IMR-90 (cell line): ENCODE measurements around the gene TMEM126B. TPM values are rescaled to one million over a fixed set of nuclear protein-coding genes. Genes with fewer than 3 reads are reported as not detected.

Experiments used
- ATAC-seq: fragments of 200-7000 bp; cut with Tn5 transposase; 2 replicates; pipeline ENCODE4 v1.9.1; 2020; ENCODE audit warnings: low read depth, mild to moderate bottlenecking, moderate library complexity
- BruUV-seq: library from RNA; stranded (reverse); fragments of 400-500 nt; replicated peaks from 2 replicates; lab custom pipeline; 2021; lab: Mats Ljungman, UMichigan
- CTCF ChIA-PET: fragments of 300-600 bp; formaldehyde crosslinking; extraction: SDS; loops from one replicate; lab custom pipeline; 2021; ENCODE audit warnings: antibody characterized with exemption; lab: Yijun Ruan, JAX
- POLR2A ChIA-PET: fragments of 300-600 bp; sonication (Branson Sonifier 250); formaldehyde crosslinking; loops from one replicate; lab custom pipeline; 2022; ENCODE audit warnings: antibody characterized with exemption; ENCODE audit not compliant: unreplicated experiment; lab: Charles Lee
- DNase-seq: peaks from one replicate; pipeline ENCODE4 v3.0.0; 2013
- H2AFZ ChIP-seq: replicated peaks from 2 replicates; pipeline ENCODE3; 2013; ENCODE audit warnings: low read length, mild to moderate bottlenecking; ENCODE audit not compliant: poor library complexity
- H2AK5ac ChIP-seq: 2 replicates; pipeline ENCODE4 v1.6.1; 2013; ENCODE audit warnings: low read depth, low read length, inconsistent platforms
- H2AK9ac ChIP-seq: replicated peaks from 2 replicates; pipeline ENCODE3; 2013; ENCODE audit warnings: mild to moderate bottlenecking, low read depth, low read length, moderate library complexity; ENCODE audit not compliant: poor library complexity
- H2BK120ac ChIP-seq: 2 replicates; pipeline ENCODE4 v1.6.1; 2013; ENCODE audit warnings: low read depth, low read length, inconsistent platforms
- H2BK15ac ChIP-seq: 3 replicates; pipeline ENCODE4 v1.6.1; 2013; ENCODE audit warnings: low read depth, low read length, inconsistent platforms
- H2BK20ac ChIP-seq: 2 replicates; pipeline ENCODE4 v1.6.1; 2013; ENCODE audit warnings: low read depth, mild to moderate bottlenecking, inconsistent platforms, low read length, moderate library complexity
- H2BK5ac ChIP-seq: 2 replicates; pipeline ENCODE4 v1.6.1; 2013; ENCODE audit warnings: mild to moderate bottlenecking, low read depth, low read length, inconsistent platforms; ENCODE audit not compliant: poor library complexity, severe bottlenecking
- H3K14ac ChIP-seq: replicated peaks from 2 replicates; pipeline ENCODE4 v1.6.1; 2013; ENCODE audit warnings: low read depth, low read length, inconsistent platforms
- H3K18ac ChIP-seq: 2 replicates; pipeline ENCODE4 v1.6.1; 2013; ENCODE audit warnings: low read depth, low read length, control low read depth
- H3K23ac ChIP-seq: 2 replicates; pipeline ENCODE4 v1.6.1; 2013; ENCODE audit warnings: low read depth, low read length, inconsistent platforms
- H3K27ac ChIP-seq: 2 replicates; pipeline ENCODE4 v1.5.1; 2013; ENCODE audit warnings: mild to moderate bottlenecking, control low read depth, low read length; ENCODE audit not compliant: insufficient read depth
- H3K27me3 ChIP-seq: 2 replicates; pipeline ENCODE4 v1.6.1; 2013; ENCODE audit warnings: low read length; ENCODE audit not compliant: control insufficient read depth, insufficient read depth
- H3K36me3 ChIP-seq: 2 replicates; pipeline ENCODE4 v1.6.1; 2013; ENCODE audit warnings: low read length, mixed read lengths; ENCODE audit not compliant: control insufficient read depth, insufficient read depth
- H3K4ac ChIP-seq: 2 replicates; pipeline ENCODE4 v1.6.1; 2013; ENCODE audit warnings: low read depth, low read length, inconsistent platforms
- H3K4me1 ChIP-seq: 2 replicates; pipeline ENCODE4 v1.6.1; 2013; ENCODE audit warnings: low read length, mixed read lengths; ENCODE audit not compliant: control insufficient read depth, insufficient read depth
- H3K4me2 ChIP-seq: 2 replicates; pipeline ENCODE4 v1.6.1; 2013; ENCODE audit warnings: low read depth, mild to moderate bottlenecking, control low read depth, low read length, moderate library complexity
- H3K4me3 ChIP-seq: 2 replicates; pipeline ENCODE4 v1.5.1; 2013; ENCODE audit warnings: low read depth, mild to moderate bottlenecking, control low read depth, low read length, moderate library complexity; ENCODE audit not compliant: insufficient read depth
- H3K56ac ChIP-seq: 2 replicates; pipeline ENCODE4 v1.6.1; 2013; ENCODE audit warnings: low read length, inconsistent platforms; ENCODE audit not compliant: insufficient read depth; ENCODE audit errors: extremely low read depth
- H3K79me1 ChIP-seq, 2 experiments: 2 replicates each; pipeline ENCODE4 v1.6.1; 2013; ENCODE audit warnings: low read length in 2 of 2, inconsistent platforms in 1 of 2, low read depth in 1 of 2
- H3K9ac ChIP-seq: 2 replicates; pipeline ENCODE4 v1.6.1; 2013; ENCODE audit warnings: low read depth, low read length, control low read depth
- H3K9me1 ChIP-seq: 2 replicates; pipeline ENCODE4 v1.6.1; 2013; ENCODE audit warnings: low read length, inconsistent platforms; ENCODE audit not compliant: insufficient read depth
- H3K9me3 ChIP-seq: 2 replicates; pipeline ENCODE4 v1.6.1; 2013; ENCODE audit warnings: low read length; ENCODE audit not compliant: control insufficient read depth, insufficient read depth
- H4K20me1 ChIP-seq: 2 replicates; pipeline ENCODE4 v1.6.1; 2013; ENCODE audit warnings: low read length, inconsistent platforms; ENCODE audit not compliant: insufficient read depth
- H4K5ac ChIP-seq: 2 replicates; pipeline ENCODE4 v1.6.1; 2013; ENCODE audit warnings: mild to moderate bottlenecking, low read depth, low read length, control low read depth
- H4K8ac ChIP-seq, 2 experiments: 2 replicates each; pipeline ENCODE4 v1.6.1; 2013; ENCODE audit warnings: low read depth in 2 of 2, low read length in 2 of 2, control low read depth in 1 of 2, inconsistent platforms in 1 of 2
- H4K91ac ChIP-seq: 2 replicates; pipeline ENCODE4 v1.6.1; 2013; ENCODE audit warnings: low read depth, low read length, inconsistent platforms; ENCODE audit not compliant: insufficient read depth
- BHLHE40 ChIP-seq: fragments of 150-350 bp; IDR thresholded peaks from 2 replicates; pipeline ENCODE4 v1.6.1; 2016; ENCODE audit warnings: mild to moderate bottlenecking, low read depth, low read length
- CEBPB ChIP-seq: IDR thresholded peaks from 2 replicates; pipeline ENCODE4 v1.6.1; 2012; ENCODE audit warnings: low read depth, low read length, improper control_type of control experiment
- ELK1 ChIP-seq: fragments of 150-350 bp; IDR thresholded peaks from 2 replicates; pipeline ENCODE4 v1.6.1; 2016; ENCODE audit warnings: low read depth, mild to moderate bottlenecking, low read length, moderate library complexity, borderline replicate concordance
- MAFK ChIP-seq: IDR thresholded peaks from 2 replicates; pipeline ENCODE4 v1.6.1; 2012; ENCODE audit warnings: low read depth, low read length, improper control_type of control experiment
- MAZ ChIP-seq: IDR thresholded peaks from 2 replicates; pipeline ENCODE4 v1.6.1; 2012; ENCODE audit warnings: low read depth, mild to moderate bottlenecking, low read length, improper control_type of control experiment, moderate library complexity, borderline replicate concordance
- POLR2A ChIP-seq: IDR thresholded peaks from 2 replicates; pipeline ENCODE4 v1.6.1; 2012; ENCODE audit warnings: mild to moderate bottlenecking, low read depth, low read length
- WGBS, 2 experiments: methylation state at CpG; one replicate each; pipeline versions ENCODE4 v1.1.5 to v1.1.7; 2013; ENCODE audit warnings: missing lambda C conversion rate in 2 of 2; ENCODE audit not compliant: insufficient read length in 1 of 2; ENCODE audit errors: extremely low coverage in 2 of 2; 5-methylcytosine and 5-hydroxymethylcytosine counted together
- dilution Hi-C: fragments of 300-500 bp; cut with HindIII; formaldehyde crosslinking; loops from one replicate; pipeline ENCODE4 v1.14.3; 2018; ENCODE audit warnings: low sequenced_read_pairs; ENCODE audit not compliant: unreplicated experiment
- in situ Hi-C: fragments of 300-500 bp; cut with MboI; formaldehyde crosslinking; loops from 3 replicates; pipeline ENCODE4 v1.14.3; 2019; ENCODE audit warnings: low sequenced_read_pairs, inconsistent platforms, mixed read lengths
- intact Hi-C: fragments of 100-400 bp; cut with micrococcal nuclease; formaldehyde crosslinking; loops from 2 replicates; pipeline ENCODE4 v1.10.0; 2022
- polyA plus RNA-seq, 3 experiments: library from polyadenylated mRNA; depleted of rRNA; stranded (reverse); fragments of >200 nt; gene quantifications; 2 replicates each; pipeline ENCODE4 v1.2.3, GENCODE V29; 2012; ENCODE audit warnings: low replicate concordance in 1 of 3
- total RNA-seq: library from RNA; depleted of rRNA; stranded (reverse); fragments of >200 nt; gene quantifications from 2 replicates; pipeline ENCODE4 v1.2.3, GENCODE V29; 2012

The TMEM126B gene
- total and polyA plus RNA-seq, 2 of the 4 experiments (the other 2 are of a cell fraction), result 44.6 to 56.8 TPM

GRCh38 chr11:85665733-85666132 is 37.3 kb downstream of the TMEM126B start:
- no peak overlapping the region for H2BK20ac ChIP-seq
- WGBS, 2 experiments, result no CpG with 5 or more reads among the region's 5 CpGs
- no peak overlapping the region for H2AFZ ChIP-seq
- H3K56ac ChIP-seq, result no peak overlapping the region
- ChIA-PET CTCF (no interaction called here), POLR2A (no interaction called here)
- peaks cover 31% of the 10 kb centered on the region for H4K20me1 ChIP-seq
- dilution Hi-C loops (no loop called here), in situ Hi-C loops (no loop called here), intact Hi-C loops (loop anchor here (1.0 to 2.0 kb wide), 3 partner anchors 20 to 53 kb away; partner anchors contain the start of gene TMEM126B)
- no peaks in the 10 kb centered on the region for H3K27me3 ChIP-seq
- no peaks in the 10 kb centered on the region; the same call in 1 of the 2 replicates for H3K4me1 ChIP-seq
- peak overlapping the region; percentile 73 to 75 for H4K8ac ChIP-seq
- H2AK9ac ChIP-seq, result no peak overlapping the region
- no peak for DNase-seq
- peaks cover 4% of the 10 kb centered on the region; the same call in 1 of the 2 replicates for H3K36me3 ChIP-seq
- peak overlapping the region; percentile 95; the same call in 1 of the 2 replicates for H4K5ac ChIP-seq
- H2BK15ac ChIP-seq, result no peak overlapping the region
- H3K9ac ChIP-seq, result no peak overlapping the region
- no peak overlapping the region for H3K23ac ChIP-seq
- H2AK5ac ChIP-seq, result no peak overlapping the region
- peaks cover 0 to 11% of the 10 kb centered on the region in 2 experiments; a peak in 1 of 4 replicates for H3K79me1 ChIP-seq
- H3K4me3 ChIP-seq, result no peak overlapping the region
- no peak overlapping the region for H2BK5ac ChIP-seq
- H3K9me1 ChIP-seq, result no peaks in the 10 kb centered on the region
- no peak overlapping the region for H3K14ac ChIP-seq
- H3K4me2 ChIP-seq, result no peak overlapping the region
- no peak overlapping the region for H3K27ac ChIP-seq
- no peak overlapping the region for H3K18ac ChIP-seq
- H3K9me3 ChIP-seq, result no peaks in the 10 kb centered on the region
- no peak overlapping the region for H2BK120ac ChIP-seq
- TF ChIP-seq BHLHE40 (no peak), MAFK (no peak), ELK1 (no peak), CEBPB (no peak), POLR2A (no peak), MAZ (no peak)
- ATAC-seq, result no peak
- no peak overlapping the region for H4K91ac ChIP-seq
- no TSS peak for BruUV-seq
- H3K4ac ChIP-seq, result 0 out of 2 replicates have a peak overlapping the region, but pooled peaks have one; percentile 1
